ENCODE measurements around the gene GNAQ. TPM values are rescaled to one million over a fixed set of nuclear protein-coding genes. Genes with fewer than 3 reads are reported as not detected.

Gene GNAQ
- total and polyA plus RNA-seq, 4 donors: 24.6 to 86.2 (median 51.4) TPM

DNA sequence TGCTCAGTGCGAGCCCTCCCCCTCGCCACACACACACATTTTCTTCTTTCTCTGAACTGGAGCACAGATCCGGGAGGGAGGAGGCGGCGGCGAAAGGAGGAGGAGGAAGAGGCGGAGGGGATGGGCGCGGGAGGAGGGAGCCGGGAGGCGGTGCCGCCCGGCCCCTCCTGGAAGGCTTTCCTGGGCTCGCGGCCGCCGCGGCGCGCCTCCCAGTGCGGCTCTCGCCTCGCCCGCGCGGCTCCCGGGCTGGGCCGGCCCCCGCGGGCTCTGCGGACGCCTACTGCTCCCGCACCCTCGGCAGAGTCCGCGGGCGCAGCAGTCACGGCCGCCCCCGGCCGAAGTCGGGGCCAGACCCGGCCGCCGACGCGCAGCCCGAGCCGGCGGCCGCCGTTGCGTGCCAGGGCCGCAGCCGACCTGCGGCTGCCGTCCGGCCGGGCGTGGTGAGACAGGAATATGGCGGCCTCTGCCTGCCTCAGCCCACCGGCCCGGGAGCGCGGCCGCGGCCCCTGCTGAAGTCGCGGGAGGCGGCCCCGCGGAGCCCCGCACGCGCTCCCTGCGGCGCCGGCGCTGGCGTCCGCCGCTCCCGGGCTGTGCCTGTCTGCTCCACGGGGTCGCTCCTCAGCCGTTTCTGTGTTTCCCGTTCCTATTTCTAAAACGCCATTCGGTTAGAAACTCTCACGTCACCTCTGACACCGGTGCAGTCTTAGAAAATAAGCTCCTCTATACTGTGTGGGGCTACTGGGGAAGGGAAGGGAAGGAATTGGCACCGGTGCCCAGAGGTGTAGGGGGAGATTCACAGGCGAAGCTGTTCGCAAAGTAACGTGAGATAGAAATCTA lies 500 bp upstream of the GNAQ start:
- peak; percentile 98 to 99 (median 98) for DNase-seq
- peak; percentile 88 for ATAC-seq (ENCODE audit: insufficient read depth, low FRiP score)
- Histone ChIP-seq H3K9ac (ENCODE audit: insufficient read depth in 1 of 2, low read length in 2 of 2) (peak overlapping the region; percentile 74 to 89), H3K36me3 (ENCODE audit: control insufficient read depth in 4 of 4, insufficient read depth in 4 of 4, low read length in 4 of 4) (peaks cover 0 to 3% (median 0%) of the 10 kb centered on the region in 4 donors), H3K27ac (ENCODE audit: low read depth in 1 of 2, low read length in 1 of 2) (peak overlapping the region; percentile 84 to 97), H3K4me3 (peak overlapping the region; percentile 84), H3K27me3 (ENCODE audit: control insufficient read depth in 3 of 3, insufficient read depth in 3 of 3, low read length in 2 of 3) (no peaks in the 10 kb centered on the region), H3K4me1 (ENCODE audit: control insufficient read depth in 5 of 5, insufficient read depth in 5 of 5, low read length in 5 of 5) (peaks cover 0 to 39% (median 8%) of the 10 kb centered on the region in 5 donors), H3K9me3 (ENCODE audit: control insufficient read depth in 4 of 4, insufficient read depth in 3 of 4, low read length in 3 of 4) (no peaks in the 10 kb centered on the region)
- 0% methylated on average over 58 to 95 of the region's 95 CpGs for WGBS, 2 donors
- TF ChIP-seq, protein P1, sequence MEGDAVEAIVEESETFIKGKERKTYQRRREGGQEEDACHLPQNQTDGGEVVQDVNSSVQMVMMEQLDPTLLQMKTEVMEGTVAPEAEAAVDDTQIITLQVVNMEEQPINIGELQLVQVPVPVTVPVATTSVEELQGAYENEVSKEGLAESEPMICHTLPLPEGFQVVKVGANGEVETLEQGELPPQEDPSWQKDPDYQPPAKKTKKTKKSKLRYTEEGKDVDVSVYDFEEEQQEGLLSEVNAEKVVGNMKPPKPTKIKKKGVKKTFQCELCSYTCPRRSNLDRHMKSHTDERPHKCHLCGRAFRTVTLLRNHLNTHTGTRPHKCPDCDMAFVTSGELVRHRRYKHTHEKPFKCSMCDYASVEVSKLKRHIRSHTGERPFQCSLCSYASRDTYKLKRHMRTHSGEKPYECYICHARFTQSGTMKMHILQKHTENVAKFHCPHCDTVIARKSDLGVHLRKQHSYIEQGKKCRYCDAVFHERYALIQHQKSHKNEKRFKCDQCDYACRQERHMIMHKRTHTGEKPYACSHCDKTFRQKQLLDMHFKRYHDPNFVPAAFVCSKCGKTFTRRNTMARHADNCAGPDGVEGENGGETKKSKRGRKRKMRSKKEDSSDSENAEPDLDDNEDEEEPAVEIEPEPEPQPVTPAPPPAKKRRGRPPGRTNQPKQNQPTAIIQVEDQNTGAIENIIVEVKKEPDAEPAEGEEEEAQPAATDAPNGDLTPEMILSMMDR (IDR thresholded peaks at IDR 0.05; ENCODE audit: control extremely low read depth, extremely low read depth): no peak

DNA sequence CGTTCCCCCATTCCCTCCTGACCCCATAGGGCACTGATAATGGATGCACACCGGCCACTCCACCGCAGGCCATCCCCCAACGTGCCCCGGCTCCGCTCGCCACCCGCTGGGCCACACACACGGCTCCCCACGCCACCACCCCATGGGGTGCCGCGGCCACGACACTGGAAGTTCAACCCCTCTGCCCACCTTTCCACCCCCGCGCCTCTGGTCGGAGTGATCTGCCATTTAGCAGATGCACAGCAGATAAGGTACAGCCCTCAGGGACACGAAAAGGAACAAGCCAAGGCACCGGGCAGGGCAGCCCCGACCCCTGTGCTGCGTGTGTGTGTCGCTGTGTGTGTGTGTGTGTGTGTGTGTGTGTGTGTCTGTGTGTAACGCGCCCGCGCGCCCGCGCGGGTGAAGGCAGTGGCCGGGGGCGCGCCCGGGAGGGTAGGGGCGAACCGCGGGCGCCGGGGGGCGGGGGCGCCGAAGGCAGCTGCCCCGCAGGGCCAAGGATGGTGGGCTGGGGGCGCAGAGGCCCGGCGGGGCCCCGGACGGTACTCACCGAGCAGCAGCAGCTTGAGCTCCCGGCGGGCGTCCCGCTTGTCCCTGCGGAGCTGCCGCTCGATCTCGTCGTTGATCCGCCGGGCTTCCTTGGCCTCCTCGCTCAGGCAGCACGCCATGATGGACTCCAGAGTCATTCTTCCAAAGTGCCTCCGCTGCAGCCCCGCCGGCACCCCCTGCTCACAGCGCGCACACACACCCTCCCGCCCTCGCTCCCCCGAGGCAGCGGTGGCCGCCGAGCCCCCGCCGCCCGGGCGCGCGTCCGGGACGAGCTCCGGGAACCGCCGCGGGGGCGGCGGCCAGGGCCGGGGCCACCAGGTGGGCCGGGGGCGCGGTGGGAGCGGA lies 813 bp downstream of the GNAQ start:
- H3K4me1 ChIP-seq (ENCODE audit: control insufficient read depth in 5 of 5, insufficient read depth in 5 of 5, low read length in 5 of 5): peaks cover 0 to 47% (median 10%) of the 10 kb centered on the region in 5 donors
- no peaks in the 10 kb centered on the region for H3K9me3 ChIP-seq (ENCODE audit: control insufficient read depth in 4 of 4, insufficient read depth in 3 of 4, low read length in 3 of 4)
- peaks cover 0 to 3% (median 0%) of the 10 kb centered on the region in 4 donors for H3K36me3 ChIP-seq (ENCODE audit: control insufficient read depth in 4 of 4, insufficient read depth in 4 of 4, low read length in 4 of 4)
- peak overlapping the region; percentile 84 to 93 for H3K27ac ChIP-seq (ENCODE audit: low read depth in 1 of 2, low read length in 1 of 2)
- 0 to 1% methylated on average over 69 to 91 of the region's 91 CpGs for WGBS, 2 donors
- H3K4me3 ChIP-seq: peak overlapping the region; percentile 85
- TF ChIP-seq, protein P1 (IDR thresholded peaks at IDR 0.05; ENCODE audit: control extremely low read depth, extremely low read depth): no peak
- DNase-seq (peak; percentile 69 to 80 (median 71)), ATAC-seq (ENCODE audit: insufficient read depth, low FRiP score) (peak; percentile 9)
- H3K9ac ChIP-seq (ENCODE audit: insufficient read depth in 1 of 2, low read length in 2 of 2): peak overlapping the region; percentile 75 to 77
- H3K27me3 ChIP-seq (ENCODE audit: control insufficient read depth in 3 of 3, insufficient read depth in 3 of 3, low read length in 2 of 3): no peaks in the 10 kb centered on the region

DNA sequence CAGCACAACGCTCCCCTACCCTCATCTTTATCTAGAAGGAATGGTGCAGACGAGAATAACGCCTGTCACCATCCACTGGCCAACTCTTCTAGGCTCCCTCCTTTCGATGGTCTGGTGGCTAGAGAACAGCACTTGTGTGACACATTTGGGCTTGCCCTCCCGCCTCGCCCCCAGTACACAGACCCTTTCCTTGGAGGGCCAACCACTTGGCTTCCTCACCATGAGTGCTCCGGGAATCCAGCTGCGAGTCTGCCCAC lies 1.4 kb downstream of the GNAQ start:
- TF ChIP-seq, protein P1 (IDR thresholded peaks at IDR 0.05; ENCODE audit: control extremely low read depth, extremely low read depth): no peak
- ATAC-seq (ENCODE audit: insufficient read depth, low FRiP score): no peak
- Histone ChIP-seq H3K36me3 (ENCODE audit: control insufficient read depth in 4 of 4, insufficient read depth in 4 of 4, low read length in 4 of 4) (peaks cover 0 to 3% (median 0%) of the 10 kb centered on the region in 4 donors), H3K27ac (ENCODE audit: low read depth in 1 of 2, low read length in 1 of 2) (peak overlapping the region; percentile 84 to 93), H3K4me3 (peak overlapping the region; percentile 85), H3K27me3 (ENCODE audit: control insufficient read depth in 3 of 3, insufficient read depth in 3 of 3, low read length in 2 of 3) (no peaks in the 10 kb centered on the region), H3K9me3 (ENCODE audit: control insufficient read depth in 4 of 4, insufficient read depth in 3 of 4, low read length in 3 of 4) (no peaks in the 10 kb centered on the region), H3K4me1 (ENCODE audit: control insufficient read depth in 5 of 5, insufficient read depth in 5 of 5, low read length in 5 of 5) (peaks cover 0 to 46% (median 10%) of the 10 kb centered on the region in 5 donors), H3K9ac (ENCODE audit: insufficient read depth in 1 of 2, low read length in 2 of 2) (peak overlapping the region; percentile 75 to 77)
- peak in 2 of 3 donors; percentile 40 to 53 for DNase-seq
- WGBS, 2 donors: 0 to 1% methylated on average over 8 of the region's 8 CpGs
